ENCODE data around the gene GJB3.

Gene GJB3

GRCh38 chr1:34795916-34796315 is 14.9 kb downstream of the GJB3 start:
- H3K36me3 ChIP-seq (ENCODE audit: insufficient read depth, low read length) = no peaks in the 10 kb centered on the region
- H3K9me3 ChIP-seq (ENCODE audit: insufficient read depth, low read length, severe bottlenecking) = no peaks in the 10 kb centered on the region
- H3K4me1 ChIP-seq (ENCODE audit: insufficient read depth, low read length) = no peaks in the 10 kb centered on the region
- H3K9ac ChIP-seq (ENCODE audit: low read depth, low read length) = no peak overlapping the region
- no peak for TF ChIP-seq EZH2 (IDR thresholded peaks at IDR 0.05; ENCODE audit: borderline replicate concordance, low read depth, low read length, severe bottlenecking)
- H2AFZ ChIP-seq (ENCODE audit: low read depth, low read length) = no peak overlapping the region
- H3K27me3 ChIP-seq (ENCODE audit: insufficient read depth, low read length, poor library complexity) = no peaks in the 10 kb centered on the region
- H3K79me2 ChIP-seq (ENCODE audit: insufficient read depth, low read length) = no peaks in the 10 kb centered on the region
- ATAC-seq (ENCODE audit: insufficient read depth, low read depth) (no peak), DNase-seq (no peak)
- H4K20me1 ChIP-seq (ENCODE audit: insufficient read depth, low read length) = peaks cover 5% of the 10 kb centered on the region; the same call in 1 of the 2 replicates
- no peak overlapping the region for H3K4me2 ChIP-seq (ENCODE audit: insufficient read depth, low read length)
- no peak overlapping the region for H3K27ac ChIP-seq (ENCODE audit: low read length)
- no peak overlapping the region for H3K4me3 ChIP-seq (ENCODE audit: low read depth in 1 of 2, low read length in 2 of 2)

GRCh38 chr1:34796990-34797389 is 16.0 kb downstream of the GJB3 start:
- H3K4me2 ChIP-seq (ENCODE audit: insufficient read depth, low read length) = no peak overlapping the region
- H3K27me3 ChIP-seq (ENCODE audit: insufficient read depth, low read length, poor library complexity) = no peaks in the 10 kb centered on the region
- no peaks in the 10 kb centered on the region for H3K9me3 ChIP-seq (ENCODE audit: insufficient read depth, low read length, severe bottlenecking)
- ATAC-seq (ENCODE audit: insufficient read depth, low read depth) (no peak), DNase-seq (no peak)
- no peak overlapping the region for H3K4me3 ChIP-seq (ENCODE audit: low read depth in 1 of 2, low read length in 2 of 2)
- peaks cover 3% of the 10 kb centered on the region; the same call in 1 of the 2 replicates for H4K20me1 ChIP-seq (ENCODE audit: insufficient read depth, low read length)
- no peak overlapping the region for H2AFZ ChIP-seq (ENCODE audit: low read depth, low read length)
- no peaks in the 10 kb centered on the region for H3K4me1 ChIP-seq (ENCODE audit: insufficient read depth, low read length)
- H3K79me2 ChIP-seq (ENCODE audit: insufficient read depth, low read length) = no peaks in the 10 kb centered on the region
- no peak overlapping the region for H3K27ac ChIP-seq (ENCODE audit: low read length)
- H3K36me3 ChIP-seq (ENCODE audit: insufficient read depth, low read length) = no peaks in the 10 kb centered on the region
- TF ChIP-seq EZH2 (IDR thresholded peaks at IDR 0.05; ENCODE audit: borderline replicate concordance, low read depth, low read length, severe bottlenecking) (no peak), CTCF (IDR thresholded peaks at IDR 0.05; ENCODE audit: borderline replicate concordance, extremely low read depth, low read length, poor library complexity, severe bottlenecking) (no peak)
- H3K9ac ChIP-seq (ENCODE audit: low read depth, low read length) = no peak overlapping the region

- DNase-seq (no peak), ATAC-seq (ENCODE audit: insufficient read depth, low read depth) (no peak)
- Histone ChIP-seq H3K4me3 (ENCODE audit: low read depth in 1 of 2, low read length in 2 of 2) (no peak overlapping the region), H3K9me3 (ENCODE audit: insufficient read depth, low read length, severe bottlenecking) (no peaks in the 10 kb centered on the region), H3K79me2 (ENCODE audit: insufficient read depth, low read length) (no peaks in the 10 kb centered on the region), H3K9ac (ENCODE audit: low read depth, low read length) (no peak overlapping the region), H3K36me3 (ENCODE audit: insufficient read depth, low read length) (no peaks in the 10 kb centered on the region), H2AFZ (ENCODE audit: low read depth, low read length) (no peak overlapping the region), H3K27me3 (ENCODE audit: insufficient read depth, low read length, poor library complexity) (peaks cover 4% of the 10 kb centered on the region), H3K4me2 (ENCODE audit: insufficient read depth, low read length) (no peak overlapping the region), H3K4me1 (ENCODE audit: insufficient read depth, low read length) (no peaks in the 10 kb centered on the region), H3K27ac (ENCODE audit: low read length) (no peak overlapping the region), H4K20me1 (ENCODE audit: insufficient read depth, low read length) (no peaks in the 10 kb centered on the region)
- TF ChIP-seq CTCF (IDR thresholded peaks at IDR 0.05; ENCODE audit: borderline replicate concordance, extremely low read depth, low read length, poor library complexity, severe bottlenecking) (no peak), EZH2 (IDR thresholded peaks at IDR 0.05; ENCODE audit: borderline replicate concordance, low read depth, low read length, severe bottlenecking) (no peak)
Observed at GRCh38 chr1:34800214-34800613, 19.2 kb downstream of the GJB3 start.

- DNase-seq (no peak), ATAC-seq (ENCODE audit: insufficient read depth, low read depth) (no peak)
- Histone ChIP-seq H3K27me3 (ENCODE audit: insufficient read depth, low read length, poor library complexity) (peaks cover 4% of the 10 kb centered on the region), H3K4me1 (ENCODE audit: insufficient read depth, low read length) (no peaks in the 10 kb centered on the region), H3K9ac (ENCODE audit: low read depth, low read length) (no peak overlapping the region), H3K4me3 (ENCODE audit: low read depth in 1 of 2, low read length in 2 of 2) (no peak overlapping the region), H3K79me2 (ENCODE audit: insufficient read depth, low read length) (no peaks in the 10 kb centered on the region), H3K4me2 (ENCODE audit: insufficient read depth, low read length) (no peak overlapping the region), H4K20me1 (ENCODE audit: insufficient read depth, low read length) (no peaks in the 10 kb centered on the region), H3K27ac (ENCODE audit: low read length) (no peak overlapping the region), H2AFZ (ENCODE audit: low read depth, low read length) (no peak overlapping the region), H3K9me3 (ENCODE audit: insufficient read depth, low read length, severe bottlenecking) (no peaks in the 10 kb centered on the region), H3K36me3 (ENCODE audit: insufficient read depth, low read length) (no peaks in the 10 kb centered on the region)
- TF ChIP-seq EZH2 (IDR thresholded peaks at IDR 0.05; ENCODE audit: borderline replicate concordance, low read depth, low read length, severe bottlenecking) (no peak), CTCF (IDR thresholded peaks at IDR 0.05; ENCODE audit: borderline replicate concordance, extremely low read depth, low read length, poor library complexity, severe bottlenecking) (no peak)
Observed at GRCh38 chr1:34803770-34804169, 22.8 kb downstream of the GJB3 start.

All from DND-41 (cell line).